ENCODE results near the gene TBL3. TPM values are rescaled to one million over a fixed set of nuclear protein-coding genes. Genes with fewer than 3 reads are reported as not detected.

TBL3 gene
- total and polyA plus RNA-seq, 2 experiments from 2014 or later: 67.3 to 94.7 TPM

DNA sequence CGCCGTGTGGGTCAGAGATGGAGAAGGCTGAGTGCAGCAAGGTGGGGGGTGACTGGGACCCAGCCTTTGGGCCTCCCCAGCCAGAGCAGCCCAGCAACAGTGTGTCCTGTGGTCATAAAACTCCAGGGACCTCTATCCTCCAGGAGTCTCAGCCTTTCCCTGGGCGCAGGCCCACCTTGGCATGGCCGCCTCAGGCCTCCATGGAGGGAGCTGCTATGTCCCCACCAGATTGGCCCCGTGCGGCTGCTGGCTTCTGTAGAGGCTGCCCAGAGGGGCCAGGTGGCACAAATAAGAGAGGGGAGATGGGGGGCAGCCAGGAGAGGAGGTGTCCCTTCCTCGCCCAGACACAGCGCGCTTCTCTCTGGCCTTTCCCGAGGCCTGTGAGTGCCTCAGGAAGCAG is 15.3 kb downstream of the TBL3 start:
- H3K27ac ChIP-seq: no peak overlapping the region
- H3K4me1 ChIP-seq (ENCODE audit: low read depth): peaks cover 4% of the 10 kb centered on the region
- no peaks in the 10 kb centered on the region for H3K9me3 ChIP-seq (ENCODE audit: low read depth)
- H3K4me3 ChIP-seq: no peak overlapping the region
- H3K36me3 ChIP-seq: no peaks in the 10 kb centered on the region
- TF ChIP-seq, protein P1, sequence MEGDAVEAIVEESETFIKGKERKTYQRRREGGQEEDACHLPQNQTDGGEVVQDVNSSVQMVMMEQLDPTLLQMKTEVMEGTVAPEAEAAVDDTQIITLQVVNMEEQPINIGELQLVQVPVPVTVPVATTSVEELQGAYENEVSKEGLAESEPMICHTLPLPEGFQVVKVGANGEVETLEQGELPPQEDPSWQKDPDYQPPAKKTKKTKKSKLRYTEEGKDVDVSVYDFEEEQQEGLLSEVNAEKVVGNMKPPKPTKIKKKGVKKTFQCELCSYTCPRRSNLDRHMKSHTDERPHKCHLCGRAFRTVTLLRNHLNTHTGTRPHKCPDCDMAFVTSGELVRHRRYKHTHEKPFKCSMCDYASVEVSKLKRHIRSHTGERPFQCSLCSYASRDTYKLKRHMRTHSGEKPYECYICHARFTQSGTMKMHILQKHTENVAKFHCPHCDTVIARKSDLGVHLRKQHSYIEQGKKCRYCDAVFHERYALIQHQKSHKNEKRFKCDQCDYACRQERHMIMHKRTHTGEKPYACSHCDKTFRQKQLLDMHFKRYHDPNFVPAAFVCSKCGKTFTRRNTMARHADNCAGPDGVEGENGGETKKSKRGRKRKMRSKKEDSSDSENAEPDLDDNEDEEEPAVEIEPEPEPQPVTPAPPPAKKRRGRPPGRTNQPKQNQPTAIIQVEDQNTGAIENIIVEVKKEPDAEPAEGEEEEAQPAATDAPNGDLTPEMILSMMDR (IDR thresholded peaks at IDR 0.05; ENCODE audit: low read depth, low read length): no peak
- H3K27me3 ChIP-seq: peaks cover 37% of the 10 kb centered on the region
- no peak for DNase-seq (ENCODE audit: low read depth in 1 of 2, low spot score in 1 of 2)

DNA sequence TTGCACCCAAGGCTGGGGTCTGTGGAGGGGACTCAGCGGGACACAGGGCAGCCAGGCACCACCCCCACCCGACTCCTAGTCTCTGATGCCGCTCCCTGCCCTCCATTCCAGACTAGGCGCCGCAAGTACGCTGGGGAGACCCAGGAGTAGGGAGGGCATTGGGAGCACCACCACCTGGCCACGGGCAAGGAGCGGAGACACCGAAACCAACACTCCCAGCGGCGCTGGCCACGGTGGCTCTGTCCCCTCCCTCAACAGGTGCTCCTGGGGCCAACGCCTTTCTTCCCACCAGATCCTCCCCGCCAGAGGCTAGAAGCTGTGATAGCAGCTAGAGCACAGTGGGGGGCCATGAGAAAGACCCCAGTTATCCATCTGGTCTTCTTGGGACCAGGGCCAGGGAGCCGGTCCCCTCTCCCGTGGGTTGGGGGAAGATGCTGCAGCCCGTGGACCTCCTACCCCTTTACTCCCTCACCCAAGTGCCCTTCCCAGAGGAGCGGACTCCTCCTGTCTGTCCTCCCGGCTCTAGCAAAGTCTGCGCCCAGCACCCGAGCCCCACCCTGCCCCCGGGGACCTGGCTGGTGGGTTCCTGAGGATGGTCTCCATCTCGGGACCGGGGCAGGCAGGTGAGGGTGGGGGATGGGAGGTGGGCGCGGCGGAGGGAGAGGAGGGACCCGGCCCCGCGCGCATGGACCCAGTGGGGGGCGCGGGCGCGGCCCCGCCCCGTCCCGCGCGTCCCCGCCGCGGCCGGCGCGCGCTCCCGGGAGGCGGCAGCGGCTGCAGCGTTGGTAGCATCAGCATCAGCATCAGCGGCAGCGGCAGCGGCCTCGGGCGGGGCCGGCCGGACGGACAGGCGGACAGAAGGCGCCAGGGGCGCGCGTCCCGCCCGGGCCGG is 17.6 kb downstream of the TBL3 start, which contains the start of gene SYNGR3:
Gene SYNGR3 (plus strand): TSS at position 762 of the 892 bp plus-strand sequence. CDS start 133 bp downstream, outside the sequence.
- Histone ChIP-seq H3K4me1 (ENCODE audit: low read depth) (peaks cover 4% of the 10 kb centered on the region), H3K4me3 (peak within 1 kb of the TSS; percentile 36), H3K9me3 (ENCODE audit: low read depth) (no peaks in the 10 kb centered on the region), H3K27ac (no peak within 1 kb of the TSS), H3K36me3 (no peaks in the 10 kb centered on the region), H3K27me3 (peaks cover 26% of the 10 kb centered on the region)
- TF ChIP-seq, protein P1 (IDR thresholded peaks at IDR 0.05; ENCODE audit: low read depth, low read length): no peak
- DNase-seq (ENCODE audit: low read depth in 1 of 2, low spot score in 1 of 2): peak in 1 of 2 donors; percentile 36

DNA sequence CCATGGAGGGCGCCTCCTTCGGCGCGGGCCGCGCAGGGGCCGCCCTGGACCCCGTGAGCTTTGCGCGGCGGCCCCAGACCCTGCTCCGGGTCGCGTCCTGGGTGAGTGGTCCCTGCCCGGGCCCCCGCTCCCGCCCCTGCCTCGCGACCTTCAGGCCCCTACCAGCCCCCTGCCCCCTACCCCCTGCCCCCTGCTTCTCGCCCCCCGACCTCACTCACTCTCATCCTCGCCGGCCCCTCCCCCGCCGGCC is 18.2 kb downstream of the TBL3 start:
- peak overlapping the region; percentile 36 for H3K4me3 ChIP-seq
- no peaks in the 10 kb centered on the region for H3K36me3 ChIP-seq
- H3K9me3 ChIP-seq (ENCODE audit: low read depth): no peaks in the 10 kb centered on the region
- TF ChIP-seq, protein P1 (IDR thresholded peaks at IDR 0.05; ENCODE audit: low read depth, low read length): no peak
- H3K4me1 ChIP-seq (ENCODE audit: low read depth): peaks cover under 1% of the 10 kb centered on the region
- peaks cover 26% of the 10 kb centered on the region for H3K27me3 ChIP-seq
- no peak overlapping the region for H3K27ac ChIP-seq
- no peak for DNase-seq (ENCODE audit: low read depth in 1 of 2, low spot score in 1 of 2)

DNA sequence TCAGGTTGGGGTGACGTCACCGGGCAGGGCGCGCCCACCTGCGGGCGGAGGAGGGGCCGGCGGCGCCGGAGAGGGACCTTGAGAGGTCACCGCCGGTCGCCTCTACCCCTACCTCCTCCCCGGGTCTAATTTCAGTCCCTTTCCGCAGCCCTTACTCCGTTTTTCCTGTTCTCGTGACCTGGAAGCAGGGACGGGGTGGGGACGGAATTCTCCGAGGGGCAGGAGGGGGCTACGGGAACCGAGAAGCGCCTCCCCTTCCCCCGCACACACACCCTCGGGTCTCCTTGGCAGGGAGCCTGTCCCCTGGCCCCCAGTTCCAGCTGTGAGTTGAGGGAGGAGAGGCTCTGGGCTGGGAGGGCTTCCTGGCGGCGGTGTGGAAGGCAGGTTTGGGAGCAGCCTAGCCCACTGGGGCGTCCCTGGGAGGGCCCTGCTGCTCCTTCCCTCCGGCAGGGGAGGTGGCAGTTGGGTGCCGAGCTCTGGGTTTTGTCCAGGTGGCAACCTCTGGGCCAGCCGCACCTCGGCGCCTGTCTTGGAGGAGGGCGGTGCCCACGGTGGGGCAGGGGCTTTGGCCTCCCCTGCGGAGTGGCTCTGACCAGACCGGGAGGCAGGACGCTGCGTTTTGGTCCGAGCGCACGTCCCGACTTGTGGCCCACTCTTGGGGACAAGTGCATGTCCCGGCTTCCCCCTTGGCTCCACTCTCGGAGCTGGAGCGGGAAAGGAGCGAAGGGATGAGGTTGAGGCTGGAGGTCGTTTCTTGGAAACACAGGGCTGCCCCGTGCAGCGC is 18.7 kb downstream of the TBL3 start:
- DNase-seq (ENCODE audit: low read depth in 1 of 2, low spot score in 1 of 2): peak in 1 of 2 donors; percentile 69
- Histone ChIP-seq H3K27ac (no peak overlapping the region), H3K36me3 (no peaks in the 10 kb centered on the region), H3K4me3 (peak overlapping the region; percentile 36), H3K4me1 (ENCODE audit: low read depth) (no peaks in the 10 kb centered on the region), H3K9me3 (ENCODE audit: low read depth) (no peaks in the 10 kb centered on the region), H3K27me3 (peaks cover 26% of the 10 kb centered on the region)
- TF ChIP-seq, protein P1 (IDR thresholded peaks at IDR 0.05; ENCODE audit: low read depth, low read length): no peak

DNA sequence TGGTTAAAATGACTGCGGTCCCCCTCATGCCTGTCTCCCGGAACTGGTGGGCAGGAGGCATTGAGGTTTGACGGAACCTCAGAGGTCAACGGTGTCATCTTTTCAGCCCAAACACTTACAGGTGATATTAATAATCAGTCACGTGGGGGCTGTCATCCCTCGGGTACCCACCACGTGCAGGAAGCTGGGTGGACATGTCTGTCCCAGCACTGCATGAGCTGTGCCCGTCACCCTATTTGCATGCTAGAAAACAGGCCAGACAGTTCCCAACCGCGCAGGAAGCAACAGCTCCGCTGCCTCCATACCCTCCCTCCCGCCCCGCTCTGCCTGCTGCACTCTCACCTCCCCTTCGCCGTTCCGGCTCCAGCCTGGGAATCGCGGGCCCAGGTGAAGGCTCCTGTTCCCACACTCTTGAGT is 19.3 kb downstream of the TBL3 start:
- H3K9me3 ChIP-seq (ENCODE audit: low read depth): no peaks in the 10 kb centered on the region
- no peaks in the 10 kb centered on the region for H3K4me1 ChIP-seq (ENCODE audit: low read depth)
- peaks cover 26% of the 10 kb centered on the region for H3K27me3 ChIP-seq
- H3K4me3 ChIP-seq: peak overlapping the region; percentile 36
- TF ChIP-seq, protein P1 (IDR thresholded peaks at IDR 0.05; ENCODE audit: low read depth, low read length): no peak
- DNase-seq (ENCODE audit: low read depth in 1 of 2, low spot score in 1 of 2): no peak
- no peaks in the 10 kb centered on the region for H3K36me3 ChIP-seq
- no peak overlapping the region for H3K27ac ChIP-seq

All from cardiac muscle cell (in vitro differentiated cells and primary cell).